K562 (cell line): ENCODE data around the gene GABRG2. TPM values are rescaled to one million over a fixed set of nuclear protein-coding genes. Genes with fewer than 3 reads are reported as not detected.

ENCODE experiments used
- ATAC-seq: fragments of 200-7000 bp; cut with Tn5 transposase; 3 replicates; pipeline ENCODE4 v1.9.1; 2020; ENCODE audit warnings: moderate library complexity
- BruUV-seq: library from RNA; stranded (reverse); fragments of 400-500 nt; replicated peaks from 2 replicates; lab custom pipeline; 2021; lab: Mats Ljungman, UMichigan
- CTCF ChIA-PET: fragments of 300-600 bp; formaldehyde crosslinking; extraction: SDS; loops from one replicate; lab custom pipeline; 2021; ENCODE audit warnings: low intra/inter-chr PET ratio; lab: Yijun Ruan, JAX
- POLR2A ChIA-PET: fragments of 300-600, 350-650 bp; sonication (Branson Sonifier 250); formaldehyde crosslinking; extraction: SDS; loops from one replicate; lab custom pipeline; 2021; ENCODE audit warnings: antibody characterized with exemption, inconsistent platforms; lab: Yijun Ruan, JAX
- DNase-seq, 4 experiments: peaks; one replicate each; pipeline versions ENCODE4 v3.0.0 to v3.0.0-alpha.2; 2011 to 2018; ENCODE audit warnings: low spot score in 3 of 4, mixed read lengths in 3 of 4; ENCODE audit errors: extremely low read depth in 1 of 4
- FAIRE-seq: peaks from 2 replicates; lab custom pipeline; 2011; peaks lifted over from hg19 to GRCh38; lab: Jason Lieb, UNC
- H2AFZ ChIP-seq: 2 replicates; pipeline ENCODE4 v1.6.0; 2011; ENCODE audit warnings: low read depth, low read length, control low read depth, inconsistent platforms
- H3K27ac ChIP-seq: fragments of 200-600 bp; 3 replicates; pipeline ENCODE4 v1.8.0; 2011; ENCODE audit warnings: low read depth, mild to moderate bottlenecking, control low read depth, inconsistent platforms, low read length, moderate library complexity, mixed read lengths; ENCODE audit errors: extremely low read depth
- H3K27me3 ChIP-seq, 2 experiments: fragments of 300-600 bp in 1 of 2; 2 replicates in 1 of 2; 3 replicates in 1 of 2; pipeline versions ENCODE4 v1.6.0 to v1.8.0; 2011; ENCODE audit warnings: inconsistent platforms in 2 of 2, low read length in 2 of 2, mild to moderate bottlenecking in 1 of 2, mixed read lengths in 1 of 2, moderate library complexity in 1 of 2; ENCODE audit not compliant: control insufficient read depth in 2 of 2, insufficient read depth in 2 of 2
- H3K36me3 ChIP-seq: fragments of 300-600 bp; 3 replicates; pipeline ENCODE4 v1.8.0; 2011; ENCODE audit warnings: mild to moderate bottlenecking, low read length, inconsistent platforms; ENCODE audit not compliant: control insufficient read depth, insufficient read depth
- H3K4me1 ChIP-seq, 2 experiments: fragments of 200-600 bp in 1 of 2; replicated peaks in 1 of 2; 2 replicates in 1 of 2; 3 replicates in 1 of 2; pipeline versions ENCODE4 v1.5.1 to v1.8.0; 2011; ENCODE audit warnings: inconsistent platforms in 2 of 2, low read length in 2 of 2, mild to moderate bottlenecking in 1 of 2, mixed read lengths in 1 of 2, moderate library complexity in 1 of 2; ENCODE audit not compliant: control insufficient read depth in 2 of 2, insufficient read depth in 2 of 2
- H3K4me2 ChIP-seq: 2 replicates; pipeline ENCODE4 v1.6.1; 2011; ENCODE audit warnings: low read length, control low read depth, inconsistent platforms, mixed read lengths; ENCODE audit not compliant: insufficient read depth
- H3K4me3 ChIP-seq: fragments of 200-600 bp; sonication (generic), shearing (Covaris generic); 2 replicates; pipeline ENCODE4 v1.5.1; 2016; ENCODE audit warnings: control low read depth, inconsistent platforms
- H3K79me2 ChIP-seq: fragments of 200-600 bp; 3 replicates; pipeline ENCODE4 v1.8.0; 2011; ENCODE audit warnings: low read length, inconsistent platforms; ENCODE audit not compliant: control insufficient read depth, insufficient read depth
- H3K9ac ChIP-seq, 2 experiments: 2 replicates each; pipeline versions ENCODE4 v1.6.0 to v1.6.1; 2011; ENCODE audit warnings: low read depth in 2 of 2, low read length in 2 of 2, control low read depth in 1 of 2, inconsistent platforms in 1 of 2, mild to moderate bottlenecking in 1 of 2, mixed read lengths in 1 of 2; ENCODE audit not compliant: insufficient read depth in 1 of 2
- H3K9me1 ChIP-seq: one replicate; pipeline ENCODE4 v1.6.0; 2011; ENCODE audit warnings: inconsistent platforms, mild to moderate bottlenecking, low read length, moderate library complexity; ENCODE audit not compliant: control insufficient read depth, insufficient read depth
- H3K9me3 ChIP-seq: replicated peaks from 2 replicates; pipeline ENCODE4 v1.5.1; 2011; ENCODE audit warnings: low read depth, low read length, inconsistent platforms; ENCODE audit not compliant: control insufficient read depth, insufficient read depth
- H4K20me1 ChIP-seq: replicated peaks from 2 replicates; pipeline ENCODE4 v1.6.1; 2011; ENCODE audit warnings: low read length, inconsistent platforms, mixed read lengths; ENCODE audit not compliant: control insufficient read depth, insufficient read depth
- BCL6 ChIP-seq: fragments of 250-450 bp; sonication (Bioruptor Pico); IDR thresholded peaks from 2 replicates; pipeline ENCODE4 v1.4.0; 2020
- BHLHE40 ChIP-seq: IDR thresholded peaks from 2 replicates; pipeline ENCODE4 v1.6.1; 2011; ENCODE audit warnings: low read length, improper control_type of control experiment
- CHCHD3 ChIP-seq: fragments of 250-450 bp; sonication (Bioruptor Pico); IDR thresholded peaks from 2 replicates; pipeline ENCODE4 v2.1.2; 2022; ENCODE audit warnings: mild to moderate bottlenecking
- KDM4B ChIP-seq, 2 experiments: fragments of 450-650 bp in 1 of 2; sonication (generic) in 1 of 2; IDR thresholded peaks; 2 replicates each; pipeline ENCODE4 v1.6.1; 2016 to 2017; ENCODE audit warnings: borderline replicate concordance in 2 of 2, antibody characterized with exemption in 1 of 2, low read depth in 1 of 2, mild to moderate bottlenecking in 1 of 2
- MAFF ChIP-seq: IDR thresholded peaks from 2 replicates; pipeline ENCODE4 v1.6.1; 2012; ENCODE audit warnings: low read length, improper control_type of control experiment
- PTTG1 ChIP-seq: fragments of 450-650 bp; IDR thresholded peaks from 2 replicates; pipeline ENCODE4 v1.6.1; 2016; ENCODE audit warnings: low read depth, mild to moderate bottlenecking, missing genetic modification characterization, missing compliant biosample characterization
- RBM15 ChIP-seq: fragments of 200-400 bp; formaldehyde crosslinking; IDR thresholded peaks from 2 replicates; pipeline ENCODE4 v1.6.1; 2018; ENCODE audit warnings: mild to moderate bottlenecking, low read length, moderate library complexity; ENCODE audit not compliant: insufficient read depth
- TAL1 ChIP-seq: fragments of 450-650 bp; IDR thresholded peaks from 2 replicates; pipeline ENCODE4 v1.6.1; 2016; ENCODE audit warnings: mild to moderate bottlenecking
- TBP ChIP-seq: optimal IDR thresholded peaks from 2 replicates; pipeline ENCODE3; 2011; ENCODE audit warnings: low read depth, low read length, improper control_type of control experiment
- U2AF1 ChIP-seq: fragments of 200-400 bp; formaldehyde crosslinking; optimal IDR thresholded peaks from 2 replicates; pipeline ENCODE3; 2017; ENCODE audit warnings: mild to moderate bottlenecking, low read depth, low read length, moderate library complexity
- WHSC1 ChIP-seq: IDR thresholded peaks from one replicate; pipeline ENCODE4 v1.6.1; 2012; ENCODE audit warnings: low read length, control low read depth, inconsistent platforms
- YY1 ChIP-seq, 3 experiments: IDR thresholded peaks; 2 replicates each; pipeline ENCODE4 v1.6.1; 2011; ENCODE audit warnings: low read length in 2 of 3, mild to moderate bottlenecking in 2 of 3, moderate library complexity in 2 of 3, borderline replicate concordance in 1 of 3, control low read depth in 1 of 3, low read depth in 1 of 3; ENCODE audit not compliant: insufficient read depth in 3 of 3, insufficient replicate concordance in 2 of 3, control insufficient read depth in 1 of 3, insufficient read length in 1 of 3; ENCODE audit errors: extremely low read depth in 1 of 3
- ZFP36 ChIP-seq: fragments of 150-350 bp; IDR thresholded peaks from 2 replicates; pipeline ENCODE4 v1.6.1; 2018; ENCODE audit warnings: low read length, low read depth; ENCODE audit not compliant: partially characterized antibody
- ZNF3 ChIP-seq: fragments of 250-450 bp; sonication (Bioruptor Pico); IDR thresholded peaks from 2 replicates; pipeline ENCODE4 v1.5.0; 2021; ENCODE audit warnings: mild to moderate bottlenecking, moderate library complexity
- ZNF699 ChIP-seq: fragments of 250-450 bp; sonication (Bioruptor Pico); IDR thresholded peaks from 2 replicates; pipeline ENCODE4 v1.8.0; 2021; ENCODE audit warnings: mild to moderate bottlenecking, moderate library complexity; ENCODE audit not compliant: insufficient replicate concordance
- ZNF766 ChIP-seq: fragments of 200-800 bp; sonication (Bioruptor generic); conservative IDR thresholded peaks from 2 replicates; pipeline ENCODE4 v1.6.1; 2016; ENCODE audit warnings: missing genetic modification characterization, missing compliant biosample characterization
- ZNF780A ChIP-seq: fragments of 250-450 bp; sonication (Bioruptor Pico); IDR thresholded peaks from 2 replicates; pipeline ENCODE4 v1.5.0; 2021; ENCODE audit warnings: mild to moderate bottlenecking
- WGBS: fragments of 100-300 bp; shearing (Covaris generic); methylation state at CpG from one replicate; pipeline ENCODE4 v1.1.6; 2016; ENCODE audit warnings: low coverage, mixed read lengths; ENCODE audit not compliant: insufficient coverage; ENCODE audit errors: missing lambda C conversion rate; 5-methylcytosine and 5-hydroxymethylcytosine counted together
- in situ Hi-C: fragments of 300-500 bp; cut with MboI; formaldehyde crosslinking; loops from 4 replicates; pipeline ENCODE4 v1.15.0; 2018; ENCODE audit warnings: inconsistent platforms, mixed read lengths
- intact Hi-C: fragments of 100-400 bp; cut with micrococcal nuclease; formaldehyde crosslinking; loops from 2 replicates; pipeline ENCODE4 v1.14.2; 2022
- polyA plus RNA-seq, 8 experiments: library from polyadenylated mRNA; depleted of rRNA in 4 of 8; stranded (reverse) in 5 of 8; unstranded in 3 of 8; fragments of >200 nt; fragmentation: Nextera tagmentation in 2 of 8; fragmentation: Illumina TruSeq in 1 of 8; extraction: Ambion mirVana in 2 of 8; extraction: Trizol in 1 of 8; gene quantifications; 2 replicates each; pipeline versions ENCODE4 v1.2.1 to v1.2.3, GENCODE V29; 2011 to 2014; ENCODE audit warnings: inconsistent platforms in 1 of 8, missing spikeins in 1 of 8
- total RNA-seq, 7 experiments: library from RNA; depleted of rRNA in 6 of 7; stranded (reverse); fragments of >200 nt in 6 of 7; fragmentation: Illumina TruSeq in 2 of 7; extraction: Trizol in 2 of 7; gene quantifications; 2 replicates each; pipeline versions ENCODE4 v1.2.1 to v1.2.3, GENCODE V29; 2011 to 2021; ENCODE audit warnings: low replicate concordance in 1 of 7
- TF ChIP-seq, protein P1 (sequence below): fragments of 200-400 bp; formaldehyde crosslinking; IDR thresholded peaks from 2 replicates; pipeline ENCODE4 v1.6.1; 2017; ENCODE audit warnings: mild to moderate bottlenecking, low read depth, low read length, moderate library complexity
- TF ChIP-seq, protein P2 (sequence below): sonication (generic); formaldehyde crosslinking; IDR thresholded peaks from 2 replicates; pipeline ENCODE4 v1.8.1; 2023; ENCODE audit warnings: mild to moderate bottlenecking, missing genetic modification reagents

The GABRG2 gene
- total and polyA plus RNA-seq, 9 of the 15 experiments (the other 6 are each of a cell fraction or from before 2014, with no cell fraction given) = 0.03 to 1.2 (median 0.30) TPM; not detected in 3

DNA sequence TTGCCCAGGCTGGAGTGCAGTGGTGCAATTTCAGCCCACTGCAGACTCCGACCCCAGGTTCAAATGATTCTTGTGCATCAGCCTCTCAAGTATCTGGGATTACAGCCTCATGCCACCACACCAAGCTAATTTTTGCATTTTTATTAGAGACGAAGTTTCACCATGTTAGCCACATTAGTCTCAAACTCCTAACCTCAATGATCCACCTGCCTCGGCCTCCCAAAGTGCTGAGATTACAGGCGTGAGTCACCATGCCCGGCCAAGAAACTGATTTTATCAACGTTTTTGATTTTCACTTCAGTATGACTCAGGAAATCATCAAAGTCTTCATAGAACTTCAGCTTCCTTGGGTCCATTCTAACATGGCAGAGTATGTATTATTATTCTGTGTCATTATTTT, 125.4 kb downstream of the GABRG2 start (continued):
- TF ChIP-seq, protein P1, sequence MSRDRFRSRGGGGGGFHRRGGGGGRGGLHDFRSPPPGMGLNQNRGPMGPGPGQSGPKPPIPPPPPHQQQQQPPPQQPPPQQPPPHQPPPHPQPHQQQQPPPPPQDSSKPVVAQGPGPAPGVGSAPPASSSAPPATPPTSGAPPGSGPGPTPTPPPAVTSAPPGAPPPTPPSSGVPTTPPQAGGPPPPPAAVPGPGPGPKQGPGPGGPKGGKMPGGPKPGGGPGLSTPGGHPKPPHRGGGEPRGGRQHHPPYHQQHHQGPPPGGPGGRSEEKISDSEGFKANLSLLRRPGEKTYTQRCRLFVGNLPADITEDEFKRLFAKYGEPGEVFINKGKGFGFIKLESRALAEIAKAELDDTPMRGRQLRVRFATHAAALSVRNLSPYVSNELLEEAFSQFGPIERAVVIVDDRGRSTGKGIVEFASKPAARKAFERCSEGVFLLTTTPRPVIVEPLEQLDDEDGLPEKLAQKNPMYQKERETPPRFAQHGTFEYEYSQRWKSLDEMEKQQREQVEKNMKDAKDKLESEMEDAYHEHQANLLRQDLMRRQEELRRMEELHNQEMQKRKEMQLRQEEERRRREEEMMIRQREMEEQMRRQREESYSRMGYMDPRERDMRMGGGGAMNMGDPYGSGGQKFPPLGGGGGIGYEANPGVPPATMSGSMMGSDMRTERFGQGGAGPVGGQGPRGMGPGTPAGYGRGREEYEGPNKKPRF = no peak
- TF ChIP-seq ZNF780A (CRISPR knock-in tag) = no peak
- no peak for TF ChIP-seq TAL1
- no peak for TF ChIP-seq KDM4B (IDR thresholded peaks at IDR 0.05; ENCODE audit: borderline replicate concordance in 2 of 2, low read depth in 1 of 2)
- no peak for TF ChIP-seq MAFF
- no peak for TF ChIP-seq RBM15
- no peak for TF ChIP-seq ZNF766 (CRISPR knock-in tag)
- TF ChIP-seq CHCHD3 = no peak

DNA sequence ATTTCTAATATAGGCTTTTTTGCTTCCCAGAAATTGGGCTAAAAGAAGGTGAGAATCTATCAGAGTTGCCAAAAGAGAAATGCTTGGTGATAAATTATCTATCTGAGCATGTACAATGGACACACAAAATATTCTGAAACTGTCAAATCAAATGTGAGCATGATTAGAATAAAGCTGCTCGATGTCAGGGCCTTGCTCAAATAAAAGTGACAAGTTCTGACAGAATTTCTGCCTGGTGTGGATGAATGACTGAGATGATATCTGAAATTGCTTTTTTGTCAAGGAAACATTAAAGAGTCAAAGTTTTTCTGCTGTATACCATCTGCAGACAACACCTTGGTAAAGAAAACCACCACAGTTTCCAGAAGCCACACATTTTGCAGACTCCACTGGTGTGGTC, 128.8 kb downstream of the GABRG2 start:
- Histone ChIP-seq H3K9me1 (no peaks in the 10 kb centered on the region), H3K79me2 (no peaks in the 10 kb centered on the region), H3K27me3 (no peaks in the 10 kb centered on the region), H4K20me1 (no peaks in the 10 kb centered on the region), H3K4me3 (no peak overlapping the region), H3K27ac (no peak overlapping the region), H3K9ac (no peak overlapping the region), H2AFZ (no peak overlapping the region), H3K36me3 (no peaks in the 10 kb centered on the region), H3K4me2 (no peak overlapping the region), H3K4me1 (no peaks in the 10 kb centered on the region), H3K9me3 (no peaks in the 10 kb centered on the region)
- 5% methylated on average over 1 of the region's 1 CpG for WGBS
- ChIA-PET POLR2A (no interaction called here), CTCF (no interaction called here)
- no TSS peak for BruUV-seq
- in situ Hi-C loops = no loop called here
- DNase-seq = no peak
- intact Hi-C loops = no loop called here
- no peak for FAIRE-seq
- no peak for ATAC-seq
- no peak for TF ChIP-seq U2AF1
- no peak for TF ChIP-seq ZNF699
- TF ChIP-seq TBP = no peak
- no peak for TF ChIP-seq ZNF3 (CRISPR knock-in tag)
- TF ChIP-seq, protein P2, sequence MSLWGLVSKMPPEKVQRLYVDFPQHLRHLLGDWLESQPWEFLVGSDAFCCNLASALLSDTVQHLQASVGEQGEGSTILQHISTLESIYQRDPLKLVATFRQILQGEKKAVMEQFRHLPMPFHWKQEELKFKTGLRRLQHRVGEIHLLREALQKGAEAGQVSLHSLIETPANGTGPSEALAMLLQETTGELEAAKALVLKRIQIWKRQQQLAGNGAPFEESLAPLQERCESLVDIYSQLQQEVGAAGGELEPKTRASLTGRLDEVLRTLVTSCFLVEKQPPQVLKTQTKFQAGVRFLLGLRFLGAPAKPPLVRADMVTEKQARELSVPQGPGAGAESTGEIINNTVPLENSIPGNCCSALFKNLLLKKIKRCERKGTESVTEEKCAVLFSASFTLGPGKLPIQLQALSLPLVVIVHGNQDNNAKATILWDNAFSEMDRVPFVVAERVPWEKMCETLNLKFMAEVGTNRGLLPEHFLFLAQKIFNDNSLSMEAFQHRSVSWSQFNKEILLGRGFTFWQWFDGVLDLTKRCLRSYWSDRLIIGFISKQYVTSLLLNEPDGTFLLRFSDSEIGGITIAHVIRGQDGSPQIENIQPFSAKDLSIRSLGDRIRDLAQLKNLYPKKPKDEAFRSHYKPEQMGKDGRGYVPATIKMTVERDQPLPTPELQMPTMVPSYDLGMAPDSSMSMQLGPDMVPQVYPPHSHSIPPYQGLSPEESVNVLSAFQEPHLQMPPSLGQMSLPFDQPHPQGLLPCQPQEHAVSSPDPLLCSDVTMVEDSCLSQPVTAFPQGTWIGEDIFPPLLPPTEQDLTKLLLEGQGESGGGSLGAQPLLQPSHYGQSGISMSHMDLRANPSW (CRISPR knock-in tag) = no peak
- TF ChIP-seq BCL6 (CRISPR knock-in tag) = no peak
- no peak for TF ChIP-seq ZFP36
- no peak for TF ChIP-seq YY1 (IDR thresholded peaks at IDR 0.05; ENCODE audit: borderline replicate concordance in 1 of 3, control insufficient read depth in 1 of 3, extremely low read depth in 1 of 3, insufficient read depth in 3 of 3, insufficient read length in 1 of 3, insufficient replicate concordance in 2 of 3, low read depth in 1 of 3, low read length in 2 of 3)
- TF ChIP-seq WHSC1 = no peak
- no peak for TF ChIP-seq BHLHE40
- TF ChIP-seq PTTG1 = no peak
